ENCODE results near the gene NUCKS1. TPM values are rescaled to one million over a fixed set of nuclear protein-coding genes. Genes with fewer than 3 reads are reported as not detected.

NUCKS1 gene
- total RNA-seq, 1 experiment from 2014 or later, result 427 TPM

- H3K9me3 ChIP-seq (ENCODE audit: control insufficient read depth, low read depth, low read length), result no peaks in the 10 kb centered on the region
- no peak overlapping the region for H2BK20ac ChIP-seq (ENCODE audit: low read depth, low read length, poor library complexity, severe bottlenecking)
- Mint-ChIP-seq H3K4me3 (peak overlapping the region; percentile 43 to 67), H3K27me3 (ENCODE audit: low read depth) (no peaks in the 10 kb centered on the region), H3K4me1 (peaks cover 74 to 85% of the 10 kb centered on the region in 2 experiments), H3K9me3 (no peaks in the 10 kb centered on the region), H3K27ac (peak overlapping the region; percentile 48 to 99 (median 75); a peak in 4 of 7 replicates), H3K36me3 (ENCODE audit: insufficient read depth in 1 of 3, low read depth in 3 of 3) (no peaks in the 10 kb centered on the region; a peak in 2 of 7 replicates)
- TF ChIP-seq, protein P1, sequence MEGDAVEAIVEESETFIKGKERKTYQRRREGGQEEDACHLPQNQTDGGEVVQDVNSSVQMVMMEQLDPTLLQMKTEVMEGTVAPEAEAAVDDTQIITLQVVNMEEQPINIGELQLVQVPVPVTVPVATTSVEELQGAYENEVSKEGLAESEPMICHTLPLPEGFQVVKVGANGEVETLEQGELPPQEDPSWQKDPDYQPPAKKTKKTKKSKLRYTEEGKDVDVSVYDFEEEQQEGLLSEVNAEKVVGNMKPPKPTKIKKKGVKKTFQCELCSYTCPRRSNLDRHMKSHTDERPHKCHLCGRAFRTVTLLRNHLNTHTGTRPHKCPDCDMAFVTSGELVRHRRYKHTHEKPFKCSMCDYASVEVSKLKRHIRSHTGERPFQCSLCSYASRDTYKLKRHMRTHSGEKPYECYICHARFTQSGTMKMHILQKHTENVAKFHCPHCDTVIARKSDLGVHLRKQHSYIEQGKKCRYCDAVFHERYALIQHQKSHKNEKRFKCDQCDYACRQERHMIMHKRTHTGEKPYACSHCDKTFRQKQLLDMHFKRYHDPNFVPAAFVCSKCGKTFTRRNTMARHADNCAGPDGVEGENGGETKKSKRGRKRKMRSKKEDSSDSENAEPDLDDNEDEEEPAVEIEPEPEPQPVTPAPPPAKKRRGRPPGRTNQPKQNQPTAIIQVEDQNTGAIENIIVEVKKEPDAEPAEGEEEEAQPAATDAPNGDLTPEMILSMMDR (conservative IDR thresholded peaks at IDR 0.05), result no peak
- H3K23ac ChIP-seq (ENCODE audit: insufficient read length, low read depth, low read length), result no peak overlapping the region
- H3K27me3 ChIP-seq (ENCODE audit: insufficient read depth, low read length), result no peaks in the 10 kb centered on the region
- no peaks in the 10 kb centered on the region for H3K23me2 ChIP-seq (ENCODE audit: insufficient read length, low read depth, low read length, poor library complexity, severe bottlenecking)
- peak overlapping the region; percentile 34 for H3K18ac ChIP-seq (ENCODE audit: insufficient read length, low read depth, low read length)
- no peaks in the 10 kb centered on the region for H3K79me1 ChIP-seq (ENCODE audit: insufficient read depth, low read depth, low read length, poor library complexity, severe bottlenecking)
- no peak overlapping the region for H3T11ph ChIP-seq (ENCODE audit: low read length)
- H3K56ac ChIP-seq (ENCODE audit: insufficient read length, low read depth, low read length), result no peak overlapping the region
- H3K14ac ChIP-seq (ENCODE audit: insufficient read depth, low read length), result peak overlapping the region; percentile 64
- H3K4me1 ChIP-seq (ENCODE audit: insufficient read depth, low read length), result peaks cover 19% of the 10 kb centered on the region; the same call in 1 of the 2 replicates
- H2BK15ac ChIP-seq (ENCODE audit: low read depth, low read length), result no peak overlapping the region
- H4K8ac ChIP-seq (replicated peaks; ENCODE audit: insufficient read length, low read depth, low read length), result no peak overlapping the region
- H4K20me1 ChIP-seq (ENCODE audit: control insufficient read depth, insufficient read depth, insufficient read length), result no peaks in the 10 kb centered on the region
- no peak overlapping the region for H3K27ac ChIP-seq (ENCODE audit: insufficient read length, low read depth, low read length)
- H3K4ac ChIP-seq (ENCODE audit: low read depth, low read length), result no peak overlapping the region
- peaks cover 2% of the 10 kb centered on the region; the same call in 1 of the 2 replicates for H3K79me2 ChIP-seq (ENCODE audit: insufficient read depth, low read length)
- H3K4me2 ChIP-seq (ENCODE audit: insufficient read depth, insufficient read length, low read length), result no peak overlapping the region
- H2BK12ac ChIP-seq (ENCODE audit: insufficient read length, low read depth, low read length), result no peak overlapping the region
- WGBS (ENCODE audit: extremely low coverage, insufficient read length, low lambda C conversion rate), result no CpG with 5 or more reads among the region's 20 CpGs
- DNase-seq, result no peak
- no peak overlapping the region for H3K9ac ChIP-seq (ENCODE audit: extremely low read depth, insufficient read length, low read length)
- H4K5ac ChIP-seq (ENCODE audit: insufficient read length, low read depth, low read length), result no peak overlapping the region
- no peak overlapping the region for H2BK5ac ChIP-seq (ENCODE audit: insufficient read length, low read length)
- no peak overlapping the region for H2BK120ac ChIP-seq (ENCODE audit: low read depth, low read length, poor library complexity, severe bottlenecking)
- H2AK5ac ChIP-seq (ENCODE audit: insufficient read length, low read length), result no peak overlapping the region
- no peak overlapping the region for H4K91ac ChIP-seq (ENCODE audit: insufficient read length, low read depth, low read length)
- no peak overlapping the region for H2AFZ ChIP-seq (ENCODE audit: low read length)
Measured at GRCh38 chr1:205669341-205670149, 80.4 kb downstream of the NUCKS1 start.

Data from H9 (cell line).